Measurements from ENCODE around the gene GYG1.

Gene GYG1

DNA sequence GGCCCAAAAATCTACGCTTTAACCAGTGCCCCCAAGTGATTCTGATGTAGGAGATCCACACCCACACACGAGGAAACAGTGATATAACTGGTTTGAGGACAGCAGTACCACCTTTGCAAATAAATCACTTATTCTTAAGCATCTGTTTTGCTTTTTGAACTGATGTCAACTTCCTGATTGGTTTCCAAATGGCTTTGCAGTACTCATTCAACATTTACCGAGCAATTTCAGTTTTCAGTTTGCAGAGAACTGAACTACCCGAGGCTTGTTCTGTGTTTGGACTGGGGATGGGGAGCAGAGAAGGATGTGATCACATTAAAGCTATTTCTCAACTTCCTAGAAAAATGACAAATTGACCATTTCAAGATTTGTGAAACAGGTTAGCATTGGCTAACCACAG, 1.1 kb upstream of the GYG1 start:
- DNase-seq: no peak

GRCh38 chr3:148992027-148992634, 791 bp downstream of the GYG1 start:
- peak; percentile 72 for DNase-seq

- DNase-seq: no peak
Measured at GRCh38 chr3:148992635-148993255, 1.4 kb downstream of the GYG1 start.

DNA sequence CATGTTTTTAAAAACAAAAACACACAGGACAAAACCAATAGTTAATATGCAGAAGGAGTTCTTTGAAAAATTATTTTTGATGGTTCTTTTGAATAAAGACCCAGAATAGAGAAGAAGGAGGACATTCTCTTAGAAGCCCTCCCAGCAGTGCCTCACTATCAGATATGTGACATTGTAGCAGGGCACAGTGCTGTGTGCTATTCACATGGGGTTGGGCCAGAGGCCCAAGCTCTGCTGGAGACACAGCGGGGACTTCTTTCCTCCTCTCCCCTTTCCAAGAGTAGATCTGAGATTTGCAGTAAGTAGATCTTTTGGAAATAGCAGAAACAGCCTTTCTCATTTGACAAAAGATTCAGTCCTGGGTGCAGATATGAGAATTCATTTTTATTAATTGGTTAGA, 6.3 kb downstream of the GYG1 start:
- DNase-seq: no peak

DNA sequence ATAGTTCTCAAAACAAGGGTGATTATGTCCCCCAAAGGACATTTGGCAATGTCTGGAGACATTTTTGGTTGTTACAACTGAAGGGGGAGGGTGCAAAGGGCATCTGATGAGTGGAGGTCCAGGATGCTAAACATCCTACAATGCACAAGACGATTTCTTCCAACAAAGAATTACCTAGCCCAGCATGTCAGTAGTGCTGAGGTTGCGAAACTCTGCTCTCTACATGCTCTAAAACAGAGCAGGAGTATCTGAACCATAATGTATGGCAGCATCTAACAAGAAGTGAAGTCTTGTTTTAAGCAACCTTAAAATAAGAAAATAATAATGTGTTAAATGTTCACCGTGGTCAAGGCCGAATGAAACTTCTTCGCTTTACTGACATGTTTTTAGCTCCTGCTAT, 7.0 kb downstream of the GYG1 start:
- no peak for DNase-seq

- no peak for DNase-seq
Measured at GRCh38 chr3:148998715-148999423, 7.5 kb downstream of the GYG1 start.

DNA sequence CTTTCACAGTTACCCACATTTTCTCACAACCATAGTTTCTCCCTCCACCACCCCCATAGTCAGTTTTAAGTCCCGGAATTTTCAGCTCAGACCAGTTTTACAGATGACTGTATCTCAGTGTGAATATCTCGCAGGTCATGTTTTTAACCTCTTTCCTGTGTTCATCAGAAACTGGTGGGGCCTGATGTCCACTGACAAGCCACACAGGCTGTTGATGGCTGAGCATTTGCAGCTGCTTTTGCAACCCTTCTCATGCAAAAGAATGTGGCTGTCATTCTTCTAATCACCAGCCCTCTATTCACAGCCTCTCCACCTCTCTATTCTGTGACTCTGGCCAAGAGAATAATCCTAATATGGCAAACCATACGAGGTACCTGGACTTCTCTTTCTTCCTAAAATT, 8.5 kb downstream of the GYG1 start:
- no peak for DNase-seq

DNA sequence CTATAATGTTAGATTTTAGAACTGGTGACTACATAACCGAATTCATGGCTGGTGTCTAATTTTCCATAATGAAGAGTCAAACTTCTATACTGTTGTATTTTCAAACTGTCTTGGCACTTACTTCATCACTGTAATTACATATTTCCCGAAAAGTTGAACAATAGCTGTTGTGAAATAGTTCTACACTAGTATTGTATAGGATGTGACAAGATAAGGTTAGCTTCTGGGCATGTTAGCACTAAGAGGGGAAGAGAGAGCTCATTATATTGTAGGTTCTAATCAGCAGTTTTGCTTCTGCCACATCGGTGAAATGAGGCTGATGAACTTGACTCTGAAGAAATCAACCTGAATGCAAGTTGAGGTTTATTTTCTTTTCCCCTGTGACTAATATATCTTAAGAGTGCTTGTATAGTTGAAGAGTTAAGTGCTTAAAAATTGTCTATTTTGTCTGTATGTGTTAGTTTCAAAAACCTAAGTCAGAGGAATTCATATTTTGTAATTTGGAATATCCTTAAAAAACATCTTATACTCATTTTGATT, 8.9 kb downstream of the GYG1 start:
- no peak for DNase-seq

DNA sequence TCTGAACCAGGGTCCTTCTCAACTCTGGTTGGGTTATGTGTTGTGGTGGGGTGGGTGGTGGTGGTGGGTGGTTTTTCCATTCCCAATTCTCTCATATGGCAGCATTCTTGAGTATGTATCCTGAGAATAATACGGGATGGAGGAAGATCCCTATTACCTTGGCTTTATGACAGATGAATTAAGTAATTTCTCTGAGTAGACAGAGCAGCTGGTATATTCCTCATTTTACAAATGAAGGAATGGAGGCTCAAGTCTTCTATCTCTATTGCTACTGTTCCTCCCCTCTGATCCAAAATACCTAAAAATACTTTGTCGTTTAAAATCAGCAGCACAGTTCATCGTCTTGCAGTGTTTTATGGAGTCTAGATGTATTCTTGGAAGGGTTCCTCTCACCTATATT, 10.4 kb downstream of the GYG1 start:
- DNase-seq: no peak

GRCh38 chr3:149003653-149004305, 12.4 kb downstream of the GYG1 start:
- peak; percentile 85 for DNase-seq

DNA sequence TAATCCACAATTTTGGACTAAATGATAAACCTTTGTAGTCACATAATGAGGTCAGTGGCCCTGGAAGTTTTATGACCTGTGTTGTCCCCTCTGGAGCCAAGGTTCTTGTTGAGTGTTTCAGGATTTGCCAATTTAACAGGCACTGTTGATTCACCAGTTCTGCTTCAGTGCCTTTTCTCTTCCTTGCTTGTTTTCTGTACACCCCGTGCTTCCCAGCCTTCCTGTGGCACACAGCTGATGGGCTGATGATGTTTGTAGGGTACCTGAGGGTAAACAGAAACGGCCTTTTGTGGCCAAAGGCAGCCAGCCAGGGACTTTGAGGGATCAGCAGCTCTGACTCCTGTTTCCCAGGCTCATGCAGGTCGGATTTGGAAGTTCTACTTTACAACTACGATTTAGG, 13.3 kb downstream of the GYG1 start:
- peak; percentile 78 for DNase-seq

GRCh38 chr3:149005416-149005815, 14.1 kb downstream of the GYG1 start:
- no peak for DNase-seq

- no peak for DNase-seq
Measured at GRCh38 chr3:149007567-149008257, 16.4 kb downstream of the GYG1 start.

- DNase-seq: no peak
Measured at GRCh38 chr3:149009732-149010131, 18.4 kb downstream of the GYG1 start.

- no peak for DNase-seq
Measured at GRCh38 chr3:149010504-149010951, 19.2 kb downstream of the GYG1 start.

DNA sequence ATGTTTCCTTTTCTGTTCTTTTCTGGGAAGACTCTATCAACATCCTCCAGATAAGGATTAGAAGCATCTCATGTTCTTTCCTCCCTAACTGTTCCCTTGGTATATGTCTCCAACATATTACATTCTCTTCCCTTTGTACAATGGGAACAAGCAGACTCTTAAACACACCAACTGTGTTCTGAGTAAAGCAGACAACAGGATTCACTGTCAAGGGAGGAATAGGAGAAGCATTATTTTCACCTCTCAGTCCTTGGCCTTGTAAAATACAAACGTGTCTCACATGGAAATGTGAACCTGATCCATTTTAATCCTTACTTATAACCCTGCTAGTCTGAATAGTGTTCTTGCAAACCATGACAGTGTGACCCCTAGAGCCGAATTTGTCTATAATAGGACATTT, 19.6 kb downstream of the GYG1 start:
- DNase-seq: no peak

GRCh38 chr3:149011676-149012075, 20.3 kb downstream of the GYG1 start:
- DNase-seq: no peak

GRCh38 chr3:149013726-149014125, 22.4 kb downstream of the GYG1 start:
- DNase-seq: no peak

DNA sequence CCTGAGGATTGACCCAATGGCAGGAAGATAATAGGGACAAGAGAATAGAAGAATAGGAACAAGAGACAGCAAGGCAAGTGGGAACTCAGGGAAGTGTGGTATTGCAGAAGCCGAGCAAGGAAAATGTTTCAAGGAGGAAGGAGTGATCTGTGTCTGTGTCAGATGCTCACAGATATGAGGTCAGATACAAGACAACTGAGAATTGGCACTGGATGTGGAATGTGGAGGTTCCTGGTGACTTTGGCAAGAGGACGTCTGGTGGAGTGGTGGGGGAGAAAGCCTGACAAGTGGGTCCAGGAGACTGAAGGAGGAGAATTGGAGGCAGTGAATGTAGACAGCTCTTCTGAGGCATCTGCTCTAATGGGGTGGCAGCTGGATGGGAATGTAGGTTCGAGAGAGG, 24.1 kb downstream of the GYG1 start:
- DNase-seq: no peak

DNA sequence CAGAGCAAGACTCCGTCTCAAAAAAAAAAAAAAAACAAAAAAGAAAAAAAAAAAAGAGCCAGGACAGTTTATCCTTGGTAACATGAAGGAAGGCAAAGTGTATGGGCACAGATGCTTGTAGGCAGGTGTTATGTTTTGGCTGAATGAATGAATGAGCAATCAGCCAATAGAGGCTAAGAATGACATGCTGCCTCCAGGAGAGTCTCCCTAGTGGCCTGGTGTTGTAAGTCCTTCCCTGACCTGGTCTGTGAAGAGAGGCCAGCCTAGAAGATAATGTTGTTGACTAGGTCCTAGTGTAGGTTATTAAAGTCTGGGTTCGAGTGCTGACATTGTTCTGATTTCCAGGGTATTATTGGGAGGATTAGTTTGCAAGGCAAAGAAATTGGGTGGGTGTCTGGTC, 24.9 kb downstream of the GYG1 start:
- DNase-seq: no peak

DNA sequence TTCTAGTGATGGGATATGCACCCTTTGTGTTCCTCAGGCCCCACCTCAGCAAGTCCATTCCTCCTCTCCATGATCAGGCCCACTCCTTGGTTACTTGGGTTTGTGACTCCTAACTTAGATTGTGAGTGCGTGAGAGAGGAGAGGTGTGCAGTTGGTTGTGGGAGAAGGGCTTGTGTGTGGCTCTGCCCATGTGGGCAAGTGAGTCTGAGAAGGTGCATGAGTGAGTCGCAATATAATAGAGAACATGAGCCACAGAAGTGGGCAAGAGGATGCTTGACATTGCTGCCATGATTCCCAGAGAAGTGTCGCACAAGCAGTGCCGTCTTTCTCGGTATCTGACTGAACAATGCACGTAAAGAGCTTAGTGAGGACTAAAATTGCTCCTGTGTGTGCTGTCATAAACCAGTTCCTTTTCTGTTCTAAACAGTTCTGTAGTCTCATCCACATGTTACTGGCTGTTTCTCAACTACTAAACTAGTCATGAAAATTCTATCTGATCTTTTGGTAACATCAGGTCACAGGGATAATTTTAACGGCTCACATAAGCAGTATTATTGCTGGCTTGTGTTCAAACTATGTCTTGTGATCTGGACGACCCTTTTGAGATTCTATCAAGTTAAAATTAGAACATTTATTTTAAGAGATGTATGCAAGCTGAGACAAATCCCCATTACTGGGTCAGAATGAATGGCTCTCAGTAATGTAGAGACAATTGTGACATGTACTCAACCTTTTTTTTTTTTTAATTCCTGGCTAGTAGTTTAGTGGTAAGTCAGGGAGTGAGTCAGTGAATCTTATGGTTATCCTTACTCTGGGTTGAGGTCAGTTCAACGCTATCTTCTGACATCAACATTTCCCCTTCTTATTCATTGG, 25.6 kb downstream of the GYG1 start:
- no peak for DNase-seq

DNA sequence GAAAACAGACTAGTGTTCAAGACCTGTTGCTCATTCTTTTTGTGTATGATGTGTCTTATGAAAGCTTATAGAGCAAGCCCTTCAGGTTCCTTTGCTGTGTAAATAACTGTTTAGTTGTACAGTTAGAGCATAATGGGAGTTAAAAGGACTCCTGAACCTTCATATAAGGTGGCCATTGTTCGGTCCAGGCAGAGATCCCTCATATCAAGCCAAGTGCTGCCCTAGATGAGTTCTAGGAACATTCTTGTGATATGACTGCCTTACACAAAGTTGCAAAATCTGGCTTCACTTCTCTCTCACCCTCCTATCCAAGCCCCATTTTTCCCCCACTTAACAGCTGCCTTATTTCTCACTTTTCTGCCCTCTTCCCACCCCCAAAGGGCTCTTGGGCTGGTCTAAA, 26.9 kb downstream of the GYG1 start:
- DNase-seq: no peak

Measured in NCI-H146 (cell line).